Caco-2 (cell line): ENCODE measurements around the gene CRYZL1. TPM values are rescaled to one million over a fixed set of nuclear protein-coding genes. Genes with fewer than 3 reads are reported as not detected.

Experiments
- BruUV-seq: library from RNA; stranded (reverse); fragments of 400-500 nt; replicated peaks from 2 replicates; lab custom pipeline; 2021; lab: Mats Ljungman, UMichigan
- CTCF ChIA-PET: fragments of 300-600 bp; sonication (Branson Sonifier 250); formaldehyde crosslinking; loops from one replicate; lab custom pipeline; 2022; ENCODE audit warnings: antibody characterized with exemption; lab: Charles Lee
- POLR2A ChIA-PET: fragments of 300-600 bp; sonication (Branson Sonifier 250); formaldehyde crosslinking; loops from one replicate; lab custom pipeline; 2022; ENCODE audit warnings: antibody characterized with exemption; lab: Charles Lee
- DNase-seq, 2 experiments: peaks; one replicate each; pipeline versions ENCODE4 v3.0.0 to v3.0.0-alpha.2; 2020 to 2022
- H3K27me3 ChIP-seq: replicated peaks from 2 replicates; pipeline ENCODE4 v1.6.0; 2011; ENCODE audit warnings: low read length; ENCODE audit not compliant: control insufficient read depth, insufficient read depth
- H3K36me3 ChIP-seq: 2 replicates; pipeline ENCODE4 v1.5.1; 2011; ENCODE audit warnings: low read length; ENCODE audit not compliant: control insufficient read depth, insufficient read depth
- H3K4me1 ChIP-seq: fragments of 250-450 bp; sonication (Bioruptor Pico); 2 replicates; pipeline ENCODE4 v1.5.1; 2020; ENCODE audit warnings: mild to moderate bottlenecking
- H3K4me3 ChIP-seq: 2 replicates; pipeline ENCODE4 v1.5.1; 2011; ENCODE audit warnings: low read depth, mild to moderate bottlenecking, control low read depth, low read length
- H3K9me3 ChIP-seq: fragments of 250-450 bp; sonication (Bioruptor Pico); 2 replicates; pipeline ENCODE4 v1.5.1; 2020; ENCODE audit warnings: mild to moderate bottlenecking, moderate library complexity
- H3K27ac Mint-ChIP-seq: one replicate; pipeline ENCODE4 v1.8.0; 2022; ENCODE audit warnings: mixed read lengths; ENCODE audit not compliant: unreplicated experiment
- H3K27me3 Mint-ChIP-seq: one replicate; pipeline ENCODE4 v1.8.0; 2022; ENCODE audit warnings: mixed read lengths; ENCODE audit not compliant: insufficient read depth, unreplicated experiment
- H3K36me3 Mint-ChIP-seq: one replicate; pipeline ENCODE4 v1.8.0; 2022; ENCODE audit warnings: mild to moderate bottlenecking, mixed read lengths; ENCODE audit not compliant: insufficient read depth, unreplicated experiment
- H3K4me1 Mint-ChIP-seq: one replicate; pipeline ENCODE4 v1.8.0; 2022; ENCODE audit warnings: low read depth, mixed read lengths; ENCODE audit not compliant: unreplicated experiment
- H3K4me3 Mint-ChIP-seq: one replicate; pipeline ENCODE4 v1.8.0; 2022; ENCODE audit warnings: mild to moderate bottlenecking, moderate library complexity, mixed read lengths; ENCODE audit not compliant: unreplicated experiment
- H3K9me3 Mint-ChIP-seq: one replicate; pipeline ENCODE4 v1.8.0; 2022; ENCODE audit warnings: mixed read lengths; ENCODE audit not compliant: unreplicated experiment
- CTCF ChIP-seq, 2 experiments: fragments of 200-600 bp in 1 of 2; IDR thresholded peaks; 1 replicate in 1 of 2; 2 replicates in 1 of 2; pipeline versions ENCODE4 v1.5.1 to v1.8.0; 2011 to 2022; ENCODE audit warnings: antibody characterized with exemption in 1 of 2, control low read depth in 1 of 2, inconsistent platforms in 1 of 2, low read depth in 1 of 2, low read length in 1 of 2, mild to moderate bottlenecking in 1 of 2, moderate library complexity in 1 of 2; ENCODE audit not compliant: insufficient read depth in 1 of 2, severe bottlenecking in 1 of 2, unreplicated experiment in 1 of 2
- intact Hi-C: fragments of 100-400 bp; cut with micrococcal nuclease; formaldehyde crosslinking; loops from one replicate; pipeline ENCODE4 v1.10.0; 2022; ENCODE audit not compliant: unreplicated experiment
- total RNA-seq: library from RNA; stranded (reverse); gene quantifications from 2 replicates; pipeline ENCODE4 v1.2.3, GENCODE V29; 2022

Gene CRYZL1
- total RNA-seq, 1 experiment from 2014 or later = 26.6 TPM

GRCh38 chr21:33549848-33550771 lies 91.4 kb downstream of the CRYZL1 start:
- Mint-ChIP-seq H3K27ac (no peak overlapping the region), H3K4me3 (no peak overlapping the region), H3K9me3 (peaks cover 10% of the 10 kb centered on the region), H3K27me3 (no peaks in the 10 kb centered on the region), H3K4me1 (no peaks in the 10 kb centered on the region), H3K36me3 (peaks cover 92% of the 10 kb centered on the region)
- Histone ChIP-seq H3K27me3 (no peaks in the 10 kb centered on the region), H3K36me3 (peaks cover 17% of the 10 kb centered on the region), H3K4me1 (peaks cover 4% of the 10 kb centered on the region; the same call in 1 of the 2 replicates), H3K9me3 (no peaks in the 10 kb centered on the region), H3K4me3 (no peak overlapping the region)
- no TSS peak for BruUV-seq
- ChIA-PET POLR2A (no interaction called here), CTCF (no interaction called here)
- no peak for TF ChIP-seq CTCF (IDR thresholded peaks at IDR 0.05; ENCODE audit: insufficient read depth in 1 of 2, low read depth in 1 of 2, low read length in 1 of 2, severe bottlenecking in 1 of 2, unreplicated experiment in 1 of 2)
- DNase-seq = no peak
- intact Hi-C loops = no loop called here

- no peaks in the 10 kb centered on the region for H3K9me3 ChIP-seq
- Mint-ChIP-seq H3K9me3 (peaks cover 10% of the 10 kb centered on the region), H3K4me3 (no peak overlapping the region), H3K27ac (no peak overlapping the region), H3K27me3 (no peaks in the 10 kb centered on the region), H3K4me1 (no peaks in the 10 kb centered on the region), H3K36me3 (peaks cover 80% of the 10 kb centered on the region)
- CTCF ChIA-PET = no interaction called here
- DNase-seq = no peak
- POLR2A ChIA-PET = no interaction called here
- TF ChIP-seq CTCF (IDR thresholded peaks at IDR 0.05; ENCODE audit: insufficient read depth in 1 of 2, low read depth in 1 of 2, low read length in 1 of 2, severe bottlenecking in 1 of 2, unreplicated experiment in 1 of 2) = no peak
- BruUV-seq = no TSS peak
- H3K4me3 ChIP-seq = no peak overlapping the region
- no peaks in the 10 kb centered on the region for H3K27me3 ChIP-seq
- peaks cover 12% of the 10 kb centered on the region for H3K4me1 ChIP-seq
- peaks cover 5% of the 10 kb centered on the region for H3K36me3 ChIP-seq
- intact Hi-C loops = no loop called here
These were observed 95.5 kb downstream of the CRYZL1 start for GRCh38 chr21:33546086-33546485.

GRCh38 chr21:33544451-33545195 lies 96.9 kb downstream of the CRYZL1 start:
- H3K36me3 ChIP-seq = no peaks in the 10 kb centered on the region; the same call in 1 of the 2 replicates
- TF ChIP-seq CTCF (IDR thresholded peaks at IDR 0.05; ENCODE audit: insufficient read depth in 1 of 2, low read depth in 1 of 2, low read length in 1 of 2, severe bottlenecking in 1 of 2, unreplicated experiment in 1 of 2) = no peak
- intact Hi-C loops = loop anchor here (5.0 kb wide), 1 partner anchor 63 kb away; no protein-coding TSS in a partner anchor
- ChIA-PET POLR2A (interaction anchor here (0.9 to 1.1 kb wide), 2 partner anchors 44 to 53 kb away, joined by 3 read pairs; partner anchors contain the start of gene DNAJC28), CTCF (no interaction called here)
- BruUV-seq = no TSS peak
- no peaks in the 10 kb centered on the region for H3K27me3 Mint-ChIP-seq
- H3K9me3 Mint-ChIP-seq = peaks cover 8% of the 10 kb centered on the region
- DNase-seq = no peak
- H3K27me3 ChIP-seq = no peaks in the 10 kb centered on the region
- H3K4me3 ChIP-seq = peak overlapping the region; percentile 74
- H3K9me3 ChIP-seq = no peaks in the 10 kb centered on the region
- peaks cover 19% of the 10 kb centered on the region for H3K4me1 ChIP-seq
- peak overlapping the region; percentile 98 for H3K27ac Mint-ChIP-seq
- peak overlapping the region; percentile 82 for H3K4me3 Mint-ChIP-seq
- peaks cover 9% of the 10 kb centered on the region for H3K4me1 Mint-ChIP-seq
- peaks cover 72% of the 10 kb centered on the region for H3K36me3 Mint-ChIP-seq
